Mucosa of rectum (tissue), 2 donors: Measurements from ENCODE around the gene SETD5.
A peak's percentile ranks its signal among the peaks of the same experiment; 100 is the strongest.

ENCODE experiments used
- H3K27ac ChIP-seq, 2 donors: one replicate each; pipeline ENCODE4 v1.7.0; 2013; ENCODE audit warnings: inconsistent platforms in 2 of 2, low read depth in 2 of 2, low read length in 2 of 2
- H3K27me3 ChIP-seq, 2 donors: one replicate each; pipeline ENCODE4 v1.7.0; 2013; ENCODE audit warnings: low read length in 2 of 2; ENCODE audit not compliant: control insufficient read depth in 2 of 2, insufficient read depth in 2 of 2
- H3K36me3 ChIP-seq, 2 donors: one replicate each; pipeline ENCODE4 v1.7.0; 2013; ENCODE audit warnings: low read length in 2 of 2; ENCODE audit not compliant: control insufficient read depth in 2 of 2, insufficient read depth in 2 of 2
- H3K4me1 ChIP-seq, 2 donors: one replicate each; pipeline ENCODE4 v1.7.0; 2013; ENCODE audit warnings: low read length in 2 of 2, mild to moderate bottlenecking in 1 of 2; ENCODE audit not compliant: control insufficient read depth in 2 of 2, insufficient read depth in 2 of 2
- H3K4me3 ChIP-seq, 2 donors: one replicate each; pipeline ENCODE4 v1.7.0; 2013; ENCODE audit warnings: low read length in 2 of 2
- H3K9ac ChIP-seq, 2 donors: one replicate each; pipeline ENCODE4 v1.7.0; 2013; ENCODE audit warnings: low read length in 2 of 2, low read depth in 1 of 2, mild to moderate bottlenecking in 1 of 2
- H3K9me3 ChIP-seq, 2 donors: one replicate each; pipeline ENCODE4 v1.7.0; 2013; ENCODE audit warnings: low read length in 2 of 2; ENCODE audit not compliant: control insufficient read depth in 2 of 2
- donor health status: healthy.
- donor health status: Normal muscosa, but diverticular disease.

SETD5 gene

DNA sequence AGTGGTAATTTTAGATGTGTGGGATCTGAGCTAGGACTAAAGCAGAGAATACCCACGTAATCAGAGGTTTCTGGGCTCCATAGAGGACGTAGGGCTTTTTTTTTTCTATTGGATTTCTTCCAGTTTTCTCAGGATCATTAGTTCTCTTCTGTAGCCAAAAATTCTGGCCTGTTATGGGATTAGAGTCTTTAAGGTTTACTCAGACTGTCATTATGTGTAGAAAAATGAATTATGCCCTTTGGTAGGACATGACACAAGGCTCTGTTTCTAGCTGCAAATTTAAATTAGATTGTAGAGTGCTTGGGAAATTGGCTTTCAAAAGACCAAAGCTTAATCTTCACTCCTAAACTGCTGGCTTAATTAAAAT lies 1.9 kb downstream of the SETD5 start:
- H3K36me3 ChIP-seq, result peaks cover 4 to 5% of the 10 kb centered on the region in 2 donors
- H3K9ac ChIP-seq, result peak overlapping the region; percentile 99 to 100
- peak overlapping the region; percentile 96 to 97 for H3K4me3 ChIP-seq
- peaks cover 54 to 61% of the 10 kb centered on the region in 2 donors for H3K4me1 ChIP-seq
- peak overlapping the region; percentile 100 for H3K27ac ChIP-seq
- H3K27me3 ChIP-seq, result no peaks in the 10 kb centered on the region
- no peaks in the 10 kb centered on the region for H3K9me3 ChIP-seq

DNA sequence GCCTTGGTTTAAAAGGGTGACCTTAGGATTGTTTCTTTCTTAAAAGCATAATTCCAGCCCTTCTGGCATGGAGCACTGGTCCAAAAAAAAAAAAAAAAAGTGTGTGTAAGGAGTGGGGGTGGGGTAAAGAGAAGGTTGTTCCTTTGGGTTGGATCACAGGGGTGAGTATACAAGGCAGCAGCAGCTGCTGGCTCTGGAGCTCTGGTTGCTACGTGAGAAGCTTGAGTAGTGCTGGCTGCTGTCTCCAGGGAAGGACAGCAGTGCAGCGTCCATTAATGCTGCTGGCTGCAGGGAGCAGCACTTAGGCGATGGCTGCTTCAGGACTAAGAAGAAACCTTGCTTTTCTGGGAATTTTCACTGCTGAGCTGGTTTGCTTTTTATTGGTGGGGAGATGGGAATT lies 2.3 kb downstream of the SETD5 start:
- Histone ChIP-seq H3K36me3 (peaks cover 0 to 3% of the 10 kb centered on the region in 2 donors), H3K9me3 (no peaks in the 10 kb centered on the region), H3K27ac (peak overlapping the region; percentile 100), H3K27me3 (no peaks in the 10 kb centered on the region), H3K4me1 (peaks cover 55 to 57% of the 10 kb centered on the region in 2 donors), H3K9ac (peak overlapping the region; percentile 99 to 100), H3K4me3 (peak overlapping the region; percentile 96 to 97)

GRCh38 chr3:9400616-9401015 lies 3.2 kb downstream of the SETD5 start:
- Histone ChIP-seq H3K27me3 (no peaks in the 10 kb centered on the region), H3K9me3 (no peaks in the 10 kb centered on the region), H3K36me3 (no peaks in the 10 kb centered on the region), H3K4me3 (peak overlapping the region; percentile 22 to 36), H3K9ac (no peak overlapping the region), H3K27ac (peak overlapping the region; percentile 3 to 32), H3K4me1 (peaks cover 48 to 51% of the 10 kb centered on the region in 2 donors)

DNA sequence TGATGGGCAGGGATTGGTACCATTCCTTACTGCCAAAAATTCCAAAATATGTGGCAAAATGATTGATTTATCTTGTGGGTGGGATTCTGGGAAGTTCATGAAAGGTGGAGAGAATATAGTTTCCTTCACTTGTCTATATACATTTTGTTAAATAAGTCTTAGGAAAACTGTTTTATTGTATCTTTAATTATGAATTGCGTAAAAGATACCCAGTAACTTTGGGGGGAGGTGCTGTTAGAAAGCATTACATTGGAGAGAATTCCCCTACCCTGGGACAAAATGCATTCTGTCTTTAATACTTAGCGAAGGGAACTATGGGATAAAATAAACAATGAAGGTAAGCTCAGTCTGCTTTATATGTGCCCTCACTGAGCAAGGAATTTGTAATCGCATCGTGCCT lies 4.6 kb downstream of the SETD5 start:
- peaks cover 44% of the 10 kb centered on the region in 2 donors for H3K4me1 ChIP-seq
- H3K9me3 ChIP-seq, result no peaks in the 10 kb centered on the region
- H3K27me3 ChIP-seq, result no peaks in the 10 kb centered on the region
- no peaks in the 10 kb centered on the region for H3K36me3 ChIP-seq
- peak overlapping the region in 1 of 2 donors; percentile 14 for H3K4me3 ChIP-seq
- peak overlapping the region in 1 of 2 donors; percentile 23 for H3K9ac ChIP-seq
- H3K27ac ChIP-seq, result peak overlapping the region in 1 of 2 donors; percentile 39

DNA sequence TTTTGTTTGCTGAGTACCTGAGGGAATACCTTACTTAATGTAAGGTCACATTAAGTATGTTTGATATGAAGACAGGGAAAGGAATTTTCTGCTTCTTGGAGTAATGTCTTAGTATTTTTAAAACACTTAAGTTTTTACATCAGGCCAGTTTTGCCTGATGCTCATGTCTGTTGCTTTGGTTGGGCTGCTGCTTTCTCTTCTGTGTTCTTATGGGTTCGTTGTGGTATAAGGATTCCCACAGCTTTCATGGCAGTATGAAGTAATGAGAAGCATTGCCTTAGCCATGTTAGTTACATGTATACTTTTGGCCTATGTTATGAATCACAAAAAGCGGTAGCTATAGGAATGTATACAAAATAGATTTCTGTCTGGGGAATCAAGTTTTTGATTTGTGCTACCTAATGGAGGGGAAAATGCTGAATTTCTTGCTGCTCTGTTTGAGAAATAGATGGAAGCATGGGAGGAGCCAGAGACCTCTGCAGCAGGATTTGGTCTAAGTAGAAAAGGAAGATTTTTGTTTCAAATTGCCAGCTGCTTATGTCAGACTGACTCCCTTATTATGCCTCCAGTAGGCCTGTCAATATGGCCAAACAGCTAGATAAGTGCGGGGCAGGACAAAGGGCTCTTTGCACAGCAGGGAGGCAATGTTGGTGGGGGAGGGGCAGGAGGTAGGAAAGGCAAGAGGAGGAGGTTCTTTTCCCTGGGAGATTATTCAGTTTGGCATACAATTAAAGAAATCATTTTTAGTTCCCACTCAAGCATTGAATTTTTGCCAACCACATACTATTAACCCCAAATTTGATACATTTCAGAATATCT lies 5.2 kb downstream of the SETD5 start:
- Histone ChIP-seq H3K4me3 (peak overlapping the region in 1 of 2 donors; percentile 6), H3K4me1 (peaks cover 44% of the 10 kb centered on the region in 2 donors), H3K36me3 (no peaks in the 10 kb centered on the region), H3K27me3 (no peaks in the 10 kb centered on the region), H3K9me3 (no peaks in the 10 kb centered on the region), H3K27ac (peak overlapping the region in 1 of 2 donors; percentile 39), H3K9ac (peak overlapping the region in 1 of 2 donors; percentile 23)

- H3K4me1 ChIP-seq, result peaks cover 44% of the 10 kb centered on the region in 2 donors
- H3K9ac ChIP-seq, result no peak overlapping the region
- H3K9me3 ChIP-seq, result no peaks in the 10 kb centered on the region
- no peaks in the 10 kb centered on the region for H3K27me3 ChIP-seq
- peak overlapping the region in 1 of 2 donors; percentile 0 for H3K27ac ChIP-seq
- no peaks in the 10 kb centered on the region for H3K36me3 ChIP-seq
- no peak overlapping the region for H3K4me3 ChIP-seq
These were observed 6.0 kb downstream of the SETD5 start for GRCh38 chr3:9403463-9403862.

GRCh38 chr3:9404680-9405079 lies 7.3 kb downstream of the SETD5 start:
- Histone ChIP-seq H3K9me3 (no peaks in the 10 kb centered on the region), H3K27ac (no peak overlapping the region), H3K4me3 (no peak overlapping the region), H3K36me3 (no peaks in the 10 kb centered on the region), H3K9ac (peak overlapping the region in 1 of 2 donors; percentile 10), H3K27me3 (no peaks in the 10 kb centered on the region), H3K4me1 (peaks cover 36 to 39% of the 10 kb centered on the region in 2 donors)

DNA sequence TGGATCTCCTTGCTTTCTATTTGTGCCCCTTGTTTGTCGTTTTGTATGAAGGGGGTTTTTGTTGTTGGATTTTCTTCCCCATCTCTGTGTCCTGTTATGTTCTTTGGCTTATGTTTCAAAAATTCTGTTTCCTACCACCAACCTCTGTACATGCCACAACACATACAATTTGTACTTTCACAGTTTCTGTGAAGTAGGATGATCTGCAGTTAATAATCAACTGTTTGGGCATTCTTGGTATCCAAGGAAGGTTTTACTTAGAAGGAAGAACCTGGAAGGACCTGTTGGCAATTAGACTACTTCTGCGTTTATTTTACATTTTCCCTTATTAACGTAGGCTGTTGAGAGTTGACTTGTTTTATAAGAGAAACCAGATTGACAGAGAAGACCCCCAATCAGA lies 8.3 kb downstream of the SETD5 start:
- Histone ChIP-seq H3K4me1 (peaks cover 29% of the 10 kb centered on the region in 2 donors), H3K9me3 (no peaks in the 10 kb centered on the region), H3K4me3 (no peak overlapping the region), H3K27me3 (no peaks in the 10 kb centered on the region), H3K27ac (no peak overlapping the region), H3K36me3 (no peaks in the 10 kb centered on the region), H3K9ac (no peak overlapping the region)

GRCh38 chr3:9406856-9407626 lies 9.6 kb downstream of the SETD5 start:
- H3K4me3 ChIP-seq, result no peak overlapping the region
- no peaks in the 10 kb centered on the region for H3K27me3 ChIP-seq
- H3K9me3 ChIP-seq, result no peaks in the 10 kb centered on the region
- H3K27ac ChIP-seq, result no peak overlapping the region
- peaks cover 16 to 17% of the 10 kb centered on the region in 2 donors for H3K4me1 ChIP-seq
- no peak overlapping the region for H3K9ac ChIP-seq
- H3K36me3 ChIP-seq, result no peaks in the 10 kb centered on the region

GRCh38 chr3:9408061-9408460 lies 10.6 kb downstream of the SETD5 start:
- no peak overlapping the region for H3K9ac ChIP-seq
- H3K27ac ChIP-seq, result no peak overlapping the region
- H3K9me3 ChIP-seq, result no peaks in the 10 kb centered on the region
- H3K36me3 ChIP-seq, result no peaks in the 10 kb centered on the region
- H3K4me1 ChIP-seq, result peaks cover 6 to 8% of the 10 kb centered on the region in 2 donors
- H3K27me3 ChIP-seq, result no peaks in the 10 kb centered on the region
- no peak overlapping the region for H3K4me3 ChIP-seq
